Psoas muscle (tissue), 8 donors: ENCODE measurements around the gene DNAI7. TPM values are rescaled to one million over a fixed set of nuclear protein-coding genes. Genes with fewer than 3 reads are reported as not detected.

Source experiments
- ATAC-seq, 4 donors: fragments of 200-7000 bp; cut with Tn5 transposase; one replicate each; pipeline ENCODE4 v1.9.1; 2020; ENCODE audit warnings: moderate library complexity in 3 of 4, mild to moderate bottlenecking in 2 of 4
- DNase-seq, 2 donors: peaks; one replicate each; pipeline ENCODE4 v3.0.0-alpha.2; 2020
- H3K27ac ChIP-seq: fragments of 200-600 bp; one replicate; pipeline ENCODE4 v1.8.0; 2022
- H3K27me3 ChIP-seq, 3 donors: fragments of 200-600 bp in 1 of 3; one replicate each; pipeline versions ENCODE4 v1.6.1 to v1.8.0; 2013 to 2022; ENCODE audit warnings: low read length in 2 of 3, mild to moderate bottlenecking in 2 of 3, moderate library complexity in 1 of 3; ENCODE audit not compliant: insufficient read depth in 3 of 3
- H3K36me3 ChIP-seq, 2 donors: fragments of 200-600 bp in 1 of 2; one replicate each; pipeline versions ENCODE4 v1.6.1 to v1.8.0; 2013 to 2022; ENCODE audit warnings: low read depth in 1 of 2, mild to moderate bottlenecking in 1 of 2, moderate library complexity in 1 of 2; ENCODE audit not compliant: insufficient read depth in 1 of 2
- H3K4me1 ChIP-seq: fragments of 200-600 bp; one replicate; pipeline ENCODE4 v1.8.0; 2022
- H3K4me3 ChIP-seq: fragments of 200-600 bp; one replicate; pipeline ENCODE4 v1.8.0; 2022; ENCODE audit warnings: mild to moderate bottlenecking
- H3K9me3 ChIP-seq: fragments of 200-600 bp; one replicate; pipeline ENCODE4 v1.8.0; 2022
- WGBS, 3 donors: extraction: QIAGEN DNeasy Blood & Tissue Kit; methylation state at CpG; one replicate each; pipeline versions ENCODE4 v1.1.6 to v1.1.7; 2013; 5-methylcytosine and 5-hydroxymethylcytosine counted together
- intact Hi-C, 2 donors: fragments of 100-400 bp; cut with DNase I; formaldehyde crosslinking; loops; one replicate each; pipeline versions ENCODE4 v1.11.0 to v1.14.2; 2022
- polyA plus RNA-seq, 3 donors: library from polyadenylated mRNA; stranded (reverse); fragments of 200-250 nt; gene quantifications; one replicate each; pipeline ENCODE4 v1.2.3, GENCODE V29; 2013
- total RNA-seq, 4 donors: library from RNA; stranded (reverse); fragmentation: NEBNext Ultra II Directional in 2 of 4; extraction: Animal tissue kit (Norgen Biotek cat#: 25700) in 2 of 4; gene quantifications; one replicate each; pipeline versions ENCODE4 v1.2.1 to v1.2.4, GENCODE V29; 2021 to 2023
- TF ChIP-seq, protein P1 (sequence below): fragments of 200-600 bp; IDR thresholded peaks from one replicate; pipeline ENCODE4 v1.8.0; 2022; ENCODE audit warnings: antibody characterized with exemption
- donor health status: healthy with polysubstance abuse.
- donor health status: DM: no; HTN: no; CAD: no; lungs with moderate emphysema.
- donor health status: Bipolar disorder and iron deficiency.
- donor health status: healthy.
- donor health status: DM: yes; HTN: yes; CAD: no.
- donor health status: DM: no; HTN: no; CAD: no.
- donor health status: DM: no; HTN: no; CAD: no.
- donor health status: DM: yes; HTN: yes; CAD: no.

The DNAI7 gene
- total and polyA plus RNA-seq, 7 donors, result 0.06 to 0.74 (median 0.26) TPM; not detected in 2

GRCh38 chr12:25194214-25194613 lies 746 bp downstream of the DNAI7 start:
- WGBS, 3 donors, result 18 to 19% (median 18%) methylated on average over 1 of the region's 1 CpG
- TF ChIP-seq, protein P1, sequence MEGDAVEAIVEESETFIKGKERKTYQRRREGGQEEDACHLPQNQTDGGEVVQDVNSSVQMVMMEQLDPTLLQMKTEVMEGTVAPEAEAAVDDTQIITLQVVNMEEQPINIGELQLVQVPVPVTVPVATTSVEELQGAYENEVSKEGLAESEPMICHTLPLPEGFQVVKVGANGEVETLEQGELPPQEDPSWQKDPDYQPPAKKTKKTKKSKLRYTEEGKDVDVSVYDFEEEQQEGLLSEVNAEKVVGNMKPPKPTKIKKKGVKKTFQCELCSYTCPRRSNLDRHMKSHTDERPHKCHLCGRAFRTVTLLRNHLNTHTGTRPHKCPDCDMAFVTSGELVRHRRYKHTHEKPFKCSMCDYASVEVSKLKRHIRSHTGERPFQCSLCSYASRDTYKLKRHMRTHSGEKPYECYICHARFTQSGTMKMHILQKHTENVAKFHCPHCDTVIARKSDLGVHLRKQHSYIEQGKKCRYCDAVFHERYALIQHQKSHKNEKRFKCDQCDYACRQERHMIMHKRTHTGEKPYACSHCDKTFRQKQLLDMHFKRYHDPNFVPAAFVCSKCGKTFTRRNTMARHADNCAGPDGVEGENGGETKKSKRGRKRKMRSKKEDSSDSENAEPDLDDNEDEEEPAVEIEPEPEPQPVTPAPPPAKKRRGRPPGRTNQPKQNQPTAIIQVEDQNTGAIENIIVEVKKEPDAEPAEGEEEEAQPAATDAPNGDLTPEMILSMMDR, result no peak
- no peak for ATAC-seq
- Histone ChIP-seq H3K27me3 (no peaks in the 10 kb centered on the region), H3K4me3 (peak overlapping the region; percentile 92), H3K4me1 (peaks cover 26% of the 10 kb centered on the region), H3K9me3 (no peaks in the 10 kb centered on the region), H3K36me3 (peaks cover 0 to 4% of the 10 kb centered on the region in 2 donors), H3K27ac (no peak overlapping the region)
- intact Hi-C loops, result no loop called here
- DNase-seq, result no peak

DNA sequence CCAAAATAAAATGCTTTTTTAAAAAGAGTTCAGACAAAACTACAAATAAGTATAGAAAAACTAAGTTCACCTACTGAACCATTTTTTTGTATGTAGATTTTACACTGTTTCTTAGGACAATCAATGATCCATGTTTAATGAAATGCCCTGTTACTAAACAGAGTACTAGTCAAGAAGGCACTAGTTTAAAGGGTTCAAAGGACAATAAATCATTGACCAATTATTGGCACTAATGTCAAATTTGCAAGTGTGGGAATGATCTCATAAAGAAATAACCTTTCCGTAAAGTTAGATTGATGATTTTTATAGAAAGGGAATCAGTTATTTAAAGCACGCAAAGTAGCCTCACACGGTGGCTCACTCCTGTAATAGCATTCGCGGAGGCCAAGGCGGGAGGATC lies 4.2 kb downstream of the DNAI7 start:
- no peak for DNase-seq
- Histone ChIP-seq H3K27ac (no peak overlapping the region), H3K9me3 (no peaks in the 10 kb centered on the region), H3K36me3 (no peaks in the 10 kb centered on the region), H3K27me3 (no peaks in the 10 kb centered on the region), H3K4me3 (no peak overlapping the region), H3K4me1 (peaks cover under 1% of the 10 kb centered on the region)
- intact Hi-C loops, result no loop called here
- TF ChIP-seq, protein P1, result no peak
- ATAC-seq, result no peak
- 88 to 98% (median 96%) methylated on average over 6 of the region's 6 CpGs for WGBS, 3 donors

DNA sequence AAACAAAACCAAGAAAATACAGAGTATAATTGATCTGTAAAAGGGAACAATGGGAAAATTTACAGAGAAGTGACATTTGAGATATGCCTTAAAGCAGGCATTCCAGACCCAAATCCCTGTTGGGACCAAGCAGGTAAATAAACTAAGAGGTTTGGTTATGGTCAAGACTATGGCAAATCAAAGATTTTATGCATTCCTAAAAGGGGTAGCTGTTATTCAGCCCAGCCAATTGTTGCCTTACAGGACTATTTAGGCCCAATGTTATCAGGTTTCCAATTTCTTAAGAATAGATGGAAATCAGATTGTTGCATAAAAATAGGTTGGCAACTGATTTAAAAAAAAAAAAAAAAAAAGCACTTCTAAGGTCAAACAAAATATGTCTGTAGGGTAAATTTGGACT lies 5.3 kb downstream of the DNAI7 start:
- TF ChIP-seq, protein P1, result no peak
- ATAC-seq (no peak), DNase-seq (no peak)
- no peak overlapping the region for H3K27ac ChIP-seq
- H3K9me3 ChIP-seq, result no peaks in the 10 kb centered on the region
- H3K4me3 ChIP-seq, result no peak overlapping the region
- intact Hi-C loops, result no loop called here
- H3K4me1 ChIP-seq, result no peaks in the 10 kb centered on the region
- H3K36me3 ChIP-seq, result no peaks in the 10 kb centered on the region
- no peaks in the 10 kb centered on the region for H3K27me3 ChIP-seq

GRCh38 chr12:25187781-25188180 lies 7.2 kb downstream of the DNAI7 start:
- 56 to 73% (median 64%) methylated on average over 2 of the region's 2 CpGs for WGBS, 3 donors
- Histone ChIP-seq H3K4me1 (no peaks in the 10 kb centered on the region), H3K27me3 (no peaks in the 10 kb centered on the region), H3K27ac (no peak overlapping the region), H3K9me3 (no peaks in the 10 kb centered on the region), H3K4me3 (no peak overlapping the region), H3K36me3 (no peaks in the 10 kb centered on the region)
- DNase-seq (no peak), ATAC-seq (no peak)
- TF ChIP-seq, protein P1, result no peak
- intact Hi-C loops, result no loop called here

GRCh38 chr12:25186788-25187402 lies 8.1 kb downstream of the DNAI7 start:
- H3K4me1 ChIP-seq, result no peaks in the 10 kb centered on the region
- no peak for ATAC-seq
- no peaks in the 10 kb centered on the region for H3K36me3 ChIP-seq
- no peaks in the 10 kb centered on the region for H3K27me3 ChIP-seq
- no peak overlapping the region for H3K4me3 ChIP-seq
- H3K27ac ChIP-seq, result no peak overlapping the region
- no peaks in the 10 kb centered on the region for H3K9me3 ChIP-seq
- intact Hi-C loops, result no loop called here
- 40 to 59% (median 50%) methylated on average over 3 of the region's 3 CpGs for WGBS, 3 donors
- no peak for DNase-seq
- TF ChIP-seq, protein P1, result no peak
